Duodenal mucosa (tissue), 2 donors: ENCODE data around the gene NTRK2.

Experiments used
- H3K27ac ChIP-seq: one replicate; pipeline ENCODE4 v1.7.0; 2013; ENCODE audit warnings: low read depth, low read length
- H3K27me3 ChIP-seq, 2 donors: one replicate each; pipeline ENCODE4 v1.7.0; 2013; ENCODE audit warnings: low read length in 2 of 2, control low read depth in 1 of 2; ENCODE audit not compliant: insufficient read depth in 2 of 2, control insufficient read depth in 1 of 2
- H3K36me3 ChIP-seq, 2 donors: one replicate each; pipeline ENCODE4 v1.7.0; 2013; ENCODE audit warnings: low read length in 2 of 2, control low read depth in 1 of 2; ENCODE audit not compliant: insufficient read depth in 2 of 2, control insufficient read depth in 1 of 2
- H3K4me1 ChIP-seq, 2 donors: one replicate each; pipeline ENCODE4 v1.7.0; 2013; ENCODE audit warnings: low read length in 2 of 2, control low read depth in 1 of 2; ENCODE audit not compliant: insufficient read depth in 2 of 2, control insufficient read depth in 1 of 2
- H3K4me3 ChIP-seq, 2 donors: one replicate each; pipeline ENCODE4 v1.7.0; 2013; ENCODE audit warnings: low read length in 2 of 2, low read depth in 1 of 2
- H3K9ac ChIP-seq, 2 donors: one replicate each; pipeline ENCODE4 v1.7.0; 2013; ENCODE audit warnings: low read length in 2 of 2, low read depth in 1 of 2
- H3K9me3 ChIP-seq, 2 donors: one replicate each; pipeline ENCODE4 v1.7.0; 2013; ENCODE audit warnings: low read length in 2 of 2, control low read depth in 1 of 2; ENCODE audit not compliant: control insufficient read depth in 1 of 2

Gene NTRK2

GRCh38 chr9:84702471-84702870, 32.9 kb downstream of the NTRK2 start:
- Histone ChIP-seq H3K9ac (no peak overlapping the region), H3K27ac (no peak overlapping the region), H3K36me3 (no peaks in the 10 kb centered on the region), H3K4me1 (no peaks in the 10 kb centered on the region), H3K9me3 (no peaks in the 10 kb centered on the region), H3K4me3 (no peak overlapping the region), H3K27me3 (peaks cover 0 to 3% of the 10 kb centered on the region in 2 donors)

- Histone ChIP-seq H3K9ac (no peak overlapping the region), H3K4me1 (no peaks in the 10 kb centered on the region), H3K27me3 (peaks cover 0 to 3% of the 10 kb centered on the region in 2 donors), H3K27ac (no peak overlapping the region), H3K9me3 (no peaks in the 10 kb centered on the region), H3K36me3 (no peaks in the 10 kb centered on the region), H3K4me3 (no peak overlapping the region)
Measured at GRCh38 chr9:84703793-84704192, 34.3 kb downstream of the NTRK2 start.

GRCh38 chr9:84705128-84705527, 35.6 kb downstream of the NTRK2 start:
- Histone ChIP-seq H3K4me3 (no peak overlapping the region), H3K36me3 (no peaks in the 10 kb centered on the region)

GRCh38 chr9:84708400-84708799, 38.9 kb downstream of the NTRK2 start:
- Histone ChIP-seq H3K36me3 (no peaks in the 10 kb centered on the region), H3K4me1 (no peaks in the 10 kb centered on the region), H3K9me3 (no peaks in the 10 kb centered on the region), H3K27me3 (peaks cover 0 to 3% of the 10 kb centered on the region in 2 donors), H3K9ac (no peak overlapping the region), H3K27ac (no peak overlapping the region), H3K4me3 (no peak overlapping the region)

More at GRCh38 chr9:84705128-84705527, 35.6 kb downstream of the NTRK2 start:
- no peak overlapping the region for H3K27ac ChIP-seq
- H3K27me3 ChIP-seq: peaks cover 0 to 3% of the 10 kb centered on the region in 2 donors
- H3K4me1 ChIP-seq: no peaks in the 10 kb centered on the region
- H3K9ac ChIP-seq: no peak overlapping the region
- H3K9me3 ChIP-seq: no peaks in the 10 kb centered on the region

GRCh38 chr9:84709056-84709455, 39.5 kb downstream of the NTRK2 start:
- H3K27ac ChIP-seq: no peak overlapping the region
- H3K4me1 ChIP-seq: no peaks in the 10 kb centered on the region
- peaks cover 0 to 3% of the 10 kb centered on the region in 2 donors for H3K27me3 ChIP-seq
- no peaks in the 10 kb centered on the region for H3K36me3 ChIP-seq
- no peak overlapping the region for H3K9ac ChIP-seq
- H3K9me3 ChIP-seq: no peaks in the 10 kb centered on the region
- no peak overlapping the region for H3K4me3 ChIP-seq

GRCh38 chr9:84710701-84711397, 41.3 kb downstream of the NTRK2 start:
- Histone ChIP-seq H3K9ac (no peak overlapping the region), H3K27ac (no peak overlapping the region), H3K4me3 (no peak overlapping the region), H3K9me3 (no peaks in the 10 kb centered on the region), H3K4me1 (no peaks in the 10 kb centered on the region), H3K27me3 (no peaks in the 10 kb centered on the region), H3K36me3 (no peaks in the 10 kb centered on the region)

- Histone ChIP-seq H3K9ac (no peak overlapping the region), H3K27ac (no peak overlapping the region), H3K4me1 (no peaks in the 10 kb centered on the region), H3K36me3 (no peaks in the 10 kb centered on the region), H3K27me3 (no peaks in the 10 kb centered on the region), H3K9me3 (no peaks in the 10 kb centered on the region), H3K4me3 (no peak overlapping the region)
Measured at GRCh38 chr9:84711398-84711777, 41.9 kb downstream of the NTRK2 start.

GRCh38 chr9:84711936-84712335, 42.4 kb downstream of the NTRK2 start:
- no peak overlapping the region for H3K27ac ChIP-seq
- H3K4me3 ChIP-seq: no peak overlapping the region
- no peaks in the 10 kb centered on the region for H3K4me1 ChIP-seq
- no peaks in the 10 kb centered on the region for H3K27me3 ChIP-seq
- H3K9ac ChIP-seq: no peak overlapping the region
- no peaks in the 10 kb centered on the region for H3K36me3 ChIP-seq
- no peaks in the 10 kb centered on the region for H3K9me3 ChIP-seq

GRCh38 chr9:84716217-84716616, 46.7 kb downstream of the NTRK2 start:
- Histone ChIP-seq H3K9me3 (no peaks in the 10 kb centered on the region), H3K36me3 (no peaks in the 10 kb centered on the region), H3K27ac (no peak overlapping the region), H3K4me3 (no peak overlapping the region), H3K4me1 (no peaks in the 10 kb centered on the region), H3K9ac (no peak overlapping the region), H3K27me3 (peaks cover 0 to 3% of the 10 kb centered on the region in 2 donors)

- Histone ChIP-seq H3K9ac (no peak overlapping the region), H3K27me3 (peaks cover 0 to 3% of the 10 kb centered on the region in 2 donors), H3K27ac (no peak overlapping the region), H3K4me1 (no peaks in the 10 kb centered on the region), H3K36me3 (no peaks in the 10 kb centered on the region), H3K9me3 (no peaks in the 10 kb centered on the region), H3K4me3 (no peak overlapping the region)
Measured at GRCh38 chr9:84718476-84718875, 48.9 kb downstream of the NTRK2 start.
